Stomach (tissue), 4 donors: ENCODE results near the gene SEZ6L.
"Not testable (repeated sequence)": the region's sequence is repeated elsewhere in the genome, so short reads cannot be mapped to it uniquely, and the experiment has no call there.

Experiments
- CTCF ChIP-seq, 7 experiments: fragments of 450-650 bp in 4 of 7; fragments of 200-600 bp in 3 of 7; sonication (generic) in 3 of 7; IDR thresholded peaks; one replicate each; pipeline ENCODE4 v1.5.1; 2016 to 2019; ENCODE audit warnings: antibody characterized with exemption in 7 of 7, control low read depth in 2 of 7, mild to moderate bottlenecking in 1 of 7
- EP300 ChIP-seq: sonication (generic); formaldehyde crosslinking; IDR thresholded peaks from one replicate; pipeline ENCODE4 v1.6.1; 2017; ENCODE audit warnings: antibody characterized with exemption

DNA sequence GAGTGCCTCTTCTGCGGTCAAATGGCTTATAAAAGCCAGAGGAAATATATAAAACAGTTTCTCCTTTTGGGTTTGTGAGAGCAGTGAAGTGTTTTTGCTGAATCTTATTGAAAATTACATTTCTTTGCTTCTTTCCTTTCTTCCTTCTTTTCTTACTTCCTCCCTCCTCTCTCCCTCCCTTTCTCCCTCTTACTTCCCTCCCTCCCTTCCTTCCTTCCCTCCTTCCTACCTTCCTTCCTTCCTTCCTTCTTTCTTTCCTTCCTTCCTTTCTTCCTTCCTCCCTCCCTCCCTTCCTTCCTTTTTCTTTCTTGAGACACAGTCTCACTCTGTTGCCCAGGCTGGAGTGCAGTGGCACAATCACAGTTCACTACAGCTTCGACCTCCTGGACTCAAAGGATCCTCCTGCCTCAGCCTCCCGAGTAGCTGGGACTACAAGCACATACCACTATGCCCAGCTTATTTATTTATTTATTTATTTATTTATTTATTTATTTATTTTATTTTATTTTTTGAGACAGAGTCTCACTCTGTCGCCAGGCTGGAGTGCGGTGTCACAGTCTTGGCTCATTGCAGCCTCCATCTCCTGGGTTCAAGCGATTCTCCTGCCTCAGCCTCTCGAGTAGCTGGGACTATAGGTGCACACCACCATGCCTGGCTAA, 239.4 kb downstream of the SEZ6L start:
- TF ChIP-seq EP300; CTCF (IDR thresholded peaks at IDR 0.05): not testable (repeated sequence)
